HEK293 (cell line): Measurements from ENCODE around the gene NUP43.

ENCODE experiments used
- CTCF ChIP-seq: fragments of 450-650 bp; formaldehyde crosslinking; IDR thresholded peaks from 2 replicates; pipeline ENCODE4 v1.5.1; 2016; ENCODE audit warnings: missing biosample characterization, missing genetic modification characterization
- MEIS1 ChIP-seq: sonication (generic); formaldehyde crosslinking; IDR thresholded peaks from 2 replicates; pipeline ENCODE4 v1.8.1; 2022; ENCODE audit warnings: missing genetic modification reagents, mild to moderate bottlenecking, borderline replicate concordance
- TCF7L2 ChIP-seq: IDR thresholded peaks from 2 replicates; pipeline ENCODE4 v1.6.1; 2011; ENCODE audit warnings: low read depth, mild to moderate bottlenecking, inconsistent platforms, low read length, moderate library complexity, borderline replicate concordance
- ZNF274 ChIP-seq, 2 experiments: fragments of 200-500 bp in 1 of 2; fragments of 450-650 bp in 1 of 2; sonication (Bioruptor generic) in 1 of 2; formaldehyde crosslinking in 1 of 2; IDR thresholded peaks; 2 replicates each; pipeline versions ENCODE4 v1.5.1 to v1.6.1; 2014 to 2016; ENCODE audit warnings: borderline replicate concordance in 1 of 2, inconsistent platforms in 1 of 2, low read length in 1 of 2, missing biosample characterization in 1 of 2, missing genetic modification characterization in 1 of 2
- ZNF510 ChIP-seq: fragments of 450-650 bp; formaldehyde crosslinking; IDR thresholded peaks from 2 replicates; pipeline ENCODE4 v1.5.1; 2018; ENCODE audit warnings: mild to moderate bottlenecking, missing genetic modification characterization, missing biosample characterization; ENCODE audit not compliant: insufficient replicate concordance
- ZNF560 ChIP-seq: fragments of 450-650 bp; formaldehyde crosslinking; IDR thresholded peaks from 2 replicates; pipeline ENCODE4 v1.5.1; 2017; ENCODE audit warnings: missing biosample characterization, missing genetic modification characterization, borderline replicate concordance
- ZSCAN16 ChIP-seq: fragments of 450-650 bp; formaldehyde crosslinking; IDR thresholded peaks from 2 replicates; pipeline ENCODE4 v1.5.1; 2016; ENCODE audit warnings: missing biosample characterization, missing genetic modification characterization

- no peak for TF ChIP-seq CTCF
- TF ChIP-seq ZNF274 (IDR thresholded peaks at IDR 0.05; ENCODE audit: low read length): no peak
- TF ChIP-seq ZNF274 (tag by site-specific recombination; IDR thresholded peaks at IDR 0.05; ENCODE audit: borderline replicate concordance): no peak
- no peak for TF ChIP-seq TCF7L2
- no peak for TF ChIP-seq ZNF560 (tag by site-specific recombination)
- no peak for TF ChIP-seq MEIS1
- no peak for TF ChIP-seq ZNF510 (tag by site-specific recombination)
- TF ChIP-seq ZSCAN16 (tag by site-specific recombination): no peak
Observed at GRCh38 chr6:149727793-149728498, 18.4 kb downstream of the NUP43 start.
